ENCODE data around the gene LRP10. TPM values are rescaled to one million over a fixed set of nuclear protein-coding genes. Genes with fewer than 3 reads are reported as not detected.
A peak's percentile ranks its signal among the peaks of the same experiment; 100 is the strongest.

Gene LRP10
- polyA plus RNA-seq, 2 of the 4 experiments (the other 2 are of a cell fraction): 57.2 to 74.3 TPM

GRCh38 chr14:22887990-22888378 lies 16.4 kb downstream of the LRP10 start (continued):
- TF ChIP-seq HOXB13 (CRISPR knock-in tag; IDR thresholded peaks at IDR 0.05; ENCODE audit: low read depth) (no peak), ZC3H11A (IDR thresholded peaks at IDR 0.05) (no peak), TP53 (CRISPR knock-in tag; IDR thresholded peaks at IDR 0.05) (no peak), E2F6 (IDR thresholded peaks at IDR 0.05; ENCODE audit: borderline replicate concordance, low read depth) (no peak)

GRCh38 chr14:22888662-22889061 lies 17.1 kb downstream of the LRP10 start:
- Histone ChIP-seq H3K4me3 (no peak overlapping the region), H3K4me1 (peaks cover 18% of the 10 kb centered on the region), H3K4me2 (no peak overlapping the region; the same call in 2 of the 3 replicates), H3K27ac (no peak overlapping the region), H3K9me3 (no peaks in the 10 kb centered on the region)
- ATAC-seq: no peak
- POLR2A ChIA-PET: interaction anchor here (0.6 kb wide), 2 partner anchors 17 to 77 kb away, joined by 3 read pairs; partner anchors contain the start of gene LRP10
- 91% methylated on average over 4 of the region's 4 CpGs for WGBS (ENCODE audit: missing lambda C conversion rate)
- CTCF ChIA-PET: interaction anchor here (0.9 to 23.1 kb wide), 8 partner anchors 7 to 332 kb away, joined by 3 to 368 read pairs (median 6); partner anchors contain the start of genes LRP10 and REM2
- DNase-seq (ENCODE audit: low read depth in 1 of 2, low spot score in 1 of 2): no peak
- TF ChIP-seq ELK1 (IDR thresholded peaks at IDR 0.05; ENCODE audit: low read depth, low read length) (no peak), E2F6 (IDR thresholded peaks at IDR 0.05; ENCODE audit: borderline replicate concordance, low read depth) (no peak), MYC (IDR thresholded peaks at IDR 0.05; ENCODE audit: borderline replicate concordance, low read length) (no peak), HDAC2 (IDR thresholded peaks at IDR 0.05) (no peak), KDM1A (IDR thresholded peaks at IDR 0.05; ENCODE audit: low read depth) (no peak), MAX (IDR thresholded peaks at IDR 0.05) (no peak), REST (IDR thresholded peaks at IDR 0.05) (no peak), TP53 (CRISPR knock-in tag; IDR thresholded peaks at IDR 0.05) (no peak), KDM5A (IDR thresholded peaks at IDR 0.05) (no peak), EP300 (IDR thresholded peaks at IDR 0.05) (no peak)
- no peak for FAIRE-seq

GRCh38 chr14:22890416-22890815 lies 18.9 kb downstream of the LRP10 start:
- no peak overlapping the region for H3K4me2 ChIP-seq
- ChIA-PET CTCF (interaction anchor here (2.5 to 23.1 kb wide), 3 partner anchors 6 to 68 kb away, joined by 9 to 368 read pairs (median 368); partner anchors contain the start of genes LRP10 and REM2), POLR2A (interaction anchor here (1.1 kb wide), 1 partner anchor 66 kb away, joined by 3 read pairs; the partner anchor contains the start of gene HAUS4)
- TF ChIP-seq E2F6 (IDR thresholded peaks at IDR 0.05; ENCODE audit: borderline replicate concordance, low read depth): no peak
- TF ChIP-seq TFCP2L1 (CRISPR knock-in tag; IDR thresholded peaks at IDR 0.05): no peak
- TF ChIP-seq TP53 (CRISPR knock-in tag; IDR thresholded peaks at IDR 0.05): no peak
- TF ChIP-seq FOSB (CRISPR knock-in tag; IDR thresholded peaks at IDR 0.05): no peak
- no peak for TF ChIP-seq RAD21 (conservative IDR thresholded peaks at IDR 0.05 in 1 of 2, IDR thresholded peaks at IDR 0.05 in 1 of 2)
- TF ChIP-seq RCOR1 (IDR thresholded peaks at IDR 0.05; ENCODE audit: low read depth, low read length): no peak
- TF ChIP-seq USF2 (IDR thresholded peaks at IDR 0.05): no peak
- no peak for TF ChIP-seq SREBF2 (IDR thresholded peaks at IDR 0.05)
- no peak for TF ChIP-seq RFX5 (IDR thresholded peaks at IDR 0.05)
- TF ChIP-seq FOXS1 (CRISPR knock-in tag; IDR thresholded peaks at IDR 0.05): no peak
- TF ChIP-seq GATA3 (IDR thresholded peaks at IDR 0.05; ENCODE audit: borderline replicate concordance): no peak
- TF ChIP-seq EHMT2 (IDR thresholded peaks at IDR 0.05; ENCODE audit: low read depth): no peak
- TF ChIP-seq CEBPB (IDR thresholded peaks at IDR 0.05): no peak
- TF ChIP-seq PHF8 (IDR thresholded peaks at IDR 0.05; ENCODE audit: borderline replicate concordance, low read depth): no peak
- TF ChIP-seq MYC (IDR thresholded peaks at IDR 0.05; ENCODE audit: borderline replicate concordance, low read length): no peak
- no peak for TF ChIP-seq KDM1A (IDR thresholded peaks at IDR 0.05; ENCODE audit: low read depth)
- DNase-seq (ENCODE audit: low read depth in 1 of 2, low spot score in 1 of 2) (no peak), FAIRE-seq (no peak), ATAC-seq (no peak)
- H3K9me3 ChIP-seq: no peaks in the 10 kb centered on the region
- H3K4me3 ChIP-seq: no peak overlapping the region
- 49% methylated on average over 1 of the region's 1 CpG for WGBS (ENCODE audit: missing lambda C conversion rate)
- H3K27ac ChIP-seq: peak overlapping the region in 1 of 2 experiments; percentile 14; a peak in 1 of 6 replicates
- peaks cover 18% of the 10 kb centered on the region for H3K4me1 ChIP-seq

Measured in A549 (cell line).